MM.1S (cell line): ENCODE measurements around the gene PRKCE.

Experiments used
- DNase-seq: peaks from one replicate; pipeline ENCODE4 v3.0.0-alpha.2; 2015
- H2AFZ ChIP-seq: fragments of 300-600 bp; sonication (generic); 2 replicates; pipeline ENCODE4 v1.6.0; 2016; ENCODE audit warnings: antibody characterized with exemption, low read length
- H3F3A ChIP-seq: fragments of 300-600 bp; sonication (generic); 2 replicates; pipeline ENCODE4 v1.6.1; 2016; ENCODE audit warnings: mild to moderate bottlenecking, antibody characterized with exemption, low read length, moderate library complexity, mixed read lengths; ENCODE audit not compliant: insufficient read depth
- H3K27ac ChIP-seq: fragments of 300-600 bp; sonication (generic); 2 replicates; pipeline ENCODE4 v1.5.1; 2016; ENCODE audit warnings: mild to moderate bottlenecking, low read length
- H3K27me3 ChIP-seq: fragments of 300-600 bp; sonication (generic); replicated peaks from 2 replicates; pipeline ENCODE4 v1.6.0; 2016; ENCODE audit warnings: low read length; ENCODE audit not compliant: insufficient read depth
- H3K36me3 ChIP-seq: fragments of 300-600 bp; sonication (generic); replicated peaks from 2 replicates; pipeline ENCODE4 v1.6.1; 2016; ENCODE audit warnings: mild to moderate bottlenecking, low read length, mixed read lengths; ENCODE audit not compliant: insufficient read depth
- H3K4me1 ChIP-seq: fragments of 300-600 bp; sonication (generic); 2 replicates; pipeline ENCODE4 v1.6.1; 2016; ENCODE audit warnings: low read length, mixed read lengths
- H3K4me2 ChIP-seq: fragments of 300-600 bp; sonication (generic); 2 replicates; pipeline ENCODE4 v1.6.0; 2016; ENCODE audit warnings: low read depth, low read length
- H3K4me3 ChIP-seq: fragments of 300-600 bp; sonication (generic); 2 replicates; pipeline ENCODE4 v1.5.1; 2016; ENCODE audit warnings: low read length, mixed read lengths
- H3K79me2 ChIP-seq: fragments of 300-600 bp; sonication (generic); 2 replicates; pipeline ENCODE4 v1.6.1; 2016; ENCODE audit warnings: mixed run types, low read length, mixed read lengths
- H3K9ac ChIP-seq: fragments of 300-600 bp; sonication (generic); 2 replicates; pipeline ENCODE4 v1.6.1; 2016; ENCODE audit warnings: low read length, mixed read lengths
- H3K9me2 ChIP-seq: fragments of 300-600 bp; sonication (generic); replicated peaks from 2 replicates; pipeline ENCODE4 v1.6.1; 2016; ENCODE audit warnings: mild to moderate bottlenecking, low read length, mixed read lengths; ENCODE audit not compliant: insufficient read depth
- H3K9me3 ChIP-seq: fragments of 300-600 bp; sonication (generic); replicated peaks from 2 replicates; pipeline ENCODE4 v1.6.1; 2016; ENCODE audit warnings: mild to moderate bottlenecking, low read length, mixed read lengths; ENCODE audit not compliant: insufficient read depth
- H4K20me1 ChIP-seq: fragments of 300-600 bp; sonication (generic); 2 replicates; pipeline ENCODE4 v1.6.1; 2016; ENCODE audit warnings: mild to moderate bottlenecking, low read length, moderate library complexity, mixed read lengths; ENCODE audit not compliant: insufficient read depth
- CTCF ChIP-seq: fragments of 300-600 bp; sonication (generic); IDR thresholded peaks from 2 replicates; pipeline ENCODE4 v1.5.1; 2016; ENCODE audit warnings: antibody characterized with exemption, low read length, mixed read lengths
- EZH2 ChIP-seq: fragments of 300-600 bp; sonication (generic); optimal IDR thresholded peaks from 2 replicates; pipeline ENCODE3; 2017; ENCODE audit warnings: low read depth, mild to moderate bottlenecking, antibody characterized with exemption, low read length, mixed read lengths
- EZH2phosphoT487 ChIP-seq: fragments of 300-600 bp; sonication (generic); IDR thresholded peaks from 2 replicates; pipeline ENCODE4 v1.6.1; 2018; ENCODE audit warnings: antibody characterized with exemption, low read length

Gene PRKCE

GRCh38 chr2:46197672-46198071 is 546.2 kb downstream of the PRKCE start:
- TF ChIP-seq EZH2 = no peak
- H3K36me3 ChIP-seq = no peaks in the 10 kb centered on the region
- no peak for DNase-seq

GRCh38 chr2:46198164-46198883 is 546.8 kb downstream of the PRKCE start:
- no peaks in the 10 kb centered on the region for H4K20me1 ChIP-seq
- no peaks in the 10 kb centered on the region for H3K79me2 ChIP-seq
- no peak overlapping the region for H3K4me2 ChIP-seq
- TF ChIP-seq EZH2 (no peak), CTCF (no peak), EZH2phosphoT487 (no peak)
- no peak for DNase-seq
- no peaks in the 10 kb centered on the region for H3K27me3 ChIP-seq
- H3K9ac ChIP-seq = no peak overlapping the region
- H2AFZ ChIP-seq = no peak overlapping the region
- H3K9me2 ChIP-seq = no peaks in the 10 kb centered on the region
- no peak overlapping the region for H3K4me3 ChIP-seq
- no peaks in the 10 kb centered on the region for H3F3A ChIP-seq
- H3K9me3 ChIP-seq = no peaks in the 10 kb centered on the region
- H3K27ac ChIP-seq = no peak overlapping the region
- H3K36me3 ChIP-seq = no peaks in the 10 kb centered on the region
- H3K4me1 ChIP-seq = peaks cover 6% of the 10 kb centered on the region

More at GRCh38 chr2:46197672-46198071, 546.2 kb downstream of the PRKCE start:
- Histone ChIP-seq H3F3A (no peaks in the 10 kb centered on the region), H3K79me2 (no peaks in the 10 kb centered on the region), H3K9me3 (no peaks in the 10 kb centered on the region), H3K4me2 (no peak overlapping the region), H3K4me1 (peaks cover 6% of the 10 kb centered on the region), H3K27ac (no peak overlapping the region), H2AFZ (no peak overlapping the region), H3K27me3 (no peaks in the 10 kb centered on the region), H3K4me3 (no peak overlapping the region), H4K20me1 (no peaks in the 10 kb centered on the region), H3K9ac (no peak overlapping the region), H3K9me2 (no peaks in the 10 kb centered on the region)

GRCh38 chr2:46198966-46199365 is 547.5 kb downstream of the PRKCE start:
- Histone ChIP-seq H3K36me3 (no peaks in the 10 kb centered on the region), H3K27me3 (no peaks in the 10 kb centered on the region), H4K20me1 (no peaks in the 10 kb centered on the region), H3K4me3 (no peak overlapping the region), H3K27ac (no peak overlapping the region), H3F3A (no peaks in the 10 kb centered on the region), H3K4me1 (peaks cover 6% of the 10 kb centered on the region), H3K9me3 (no peaks in the 10 kb centered on the region), H3K9me2 (no peaks in the 10 kb centered on the region), H3K4me2 (no peak overlapping the region), H2AFZ (no peak overlapping the region), H3K79me2 (no peaks in the 10 kb centered on the region), H3K9ac (no peak overlapping the region)
- TF ChIP-seq EZH2phosphoT487 (no peak), CTCF (no peak), EZH2 (no peak)
- DNase-seq = no peak

- H3F3A ChIP-seq = no peaks in the 10 kb centered on the region
- no peak overlapping the region for H2AFZ ChIP-seq
- DNase-seq = no peak
- H3K36me3 ChIP-seq = no peaks in the 10 kb centered on the region
- H3K9me3 ChIP-seq = no peaks in the 10 kb centered on the region
- no peaks in the 10 kb centered on the region for H4K20me1 ChIP-seq
- TF ChIP-seq CTCF (no peak), EZH2phosphoT487 (no peak), EZH2 (no peak)
- no peaks in the 10 kb centered on the region for H3K27me3 ChIP-seq
- no peaks in the 10 kb centered on the region for H3K9me2 ChIP-seq
- no peak overlapping the region for H3K4me3 ChIP-seq
- H3K4me1 ChIP-seq = peaks cover 6% of the 10 kb centered on the region
- no peaks in the 10 kb centered on the region for H3K79me2 ChIP-seq
- no peak overlapping the region for H3K4me2 ChIP-seq
- no peak overlapping the region for H3K9ac ChIP-seq
- H3K27ac ChIP-seq = no peak overlapping the region
Measured at GRCh38 chr2:46200100-46200690, 548.7 kb downstream of the PRKCE start.
